CD4-positive, alpha-beta T cell (primary cell): ENCODE data around the gene DCPS. TPM values are rescaled to one million over a fixed set of nuclear protein-coding genes. Genes with fewer than 3 reads are reported as not detected.

Source experiments
- ATAC-seq: fragments of 200-7000 bp; cut with Tn5 transposase; one replicate; pipeline ENCODE4 v1.10.0; 2022; ENCODE audit warnings: mild to moderate bottlenecking; ENCODE audit not compliant: poor library complexity
- CTCF ChIA-PET: fragments of 350-600 bp; sonication (Branson Sonifier 250); formaldehyde crosslinking; loops from one replicate; lab custom pipeline; 2021; ENCODE audit warnings: antibody characterized with exemption, inconsistent platforms; lab: Charles Lee
- POLR2A ChIA-PET: fragments of 350-600 bp; sonication (Branson Sonifier 250); formaldehyde crosslinking; loops from one replicate; lab custom pipeline; 2021; ENCODE audit warnings: antibody characterized with exemption, inconsistent platforms; lab: Charles Lee
- DNase-seq, 14 experiments: peaks; one replicate each; pipeline ENCODE4 v3.0.0-alpha.2; 2013 to 2020; ENCODE audit warnings: mixed read lengths in 2 of 14
- H3K27ac ChIP-seq, 2 donors: one replicate each; pipeline versions ENCODE4 v1.5.1 to v1.7.0; 2013; ENCODE audit warnings: low read length in 2 of 2, low read depth in 1 of 2, mild to moderate bottlenecking in 1 of 2
- H3K27me3 ChIP-seq, 2 experiments: 1 replicate in 1 of 2; 2 replicates in 1 of 2; pipeline versions ENCODE4 v1.6.1 to v1.7.0; 2013; ENCODE audit warnings: low read length in 2 of 2, control low read depth in 1 of 2, mild to moderate bottlenecking in 1 of 2, moderate library complexity in 1 of 2; ENCODE audit not compliant: insufficient read depth in 2 of 2, control insufficient read depth in 1 of 2
- H3K36me3 ChIP-seq: one replicate; pipeline ENCODE4 v1.6.1; 2013; ENCODE audit warnings: low read length, control low read depth; ENCODE audit not compliant: insufficient read depth
- H3K4me1 ChIP-seq: one replicate; pipeline ENCODE4 v1.6.1; 2013; ENCODE audit warnings: low read length, control low read depth; ENCODE audit not compliant: insufficient read depth
- H3K4me3 ChIP-seq: one replicate; pipeline ENCODE4 v1.5.1; 2013; ENCODE audit warnings: mild to moderate bottlenecking, low read length, moderate library complexity
- H3K9me3 ChIP-seq, 2 experiments: 1 replicate in 1 of 2; 2 replicates in 1 of 2; pipeline versions ENCODE4 v1.6.1 to v1.7.0; 2013; ENCODE audit warnings: low read length in 2 of 2, mild to moderate bottlenecking in 2 of 2, control low read depth in 1 of 2, moderate library complexity in 1 of 2; ENCODE audit not compliant: control insufficient read depth in 1 of 2, insufficient read depth in 1 of 2
- H3K27ac Mint-ChIP-seq: one replicate; pipeline ENCODE4 v1.8.0; 2020; ENCODE audit warnings: mixed read lengths
- H3K27me3 Mint-ChIP-seq: one replicate; pipeline ENCODE4 v1.8.0; 2021; ENCODE audit warnings: mixed read lengths
- H3K36me3 Mint-ChIP-seq: one replicate; pipeline ENCODE4 v1.8.0; 2021; ENCODE audit warnings: low read depth, mixed read lengths
- H3K4me1 Mint-ChIP-seq: one replicate; pipeline ENCODE4 v1.8.0; 2021; ENCODE audit warnings: low read depth, mixed read lengths
- H3K4me3 Mint-ChIP-seq: one replicate; pipeline ENCODE4 v1.8.0; 2020; ENCODE audit warnings: mild to moderate bottlenecking, mixed read lengths
- H3K9me3 Mint-ChIP-seq: one replicate; pipeline ENCODE4 v1.8.0; 2020; ENCODE audit warnings: mixed read lengths
- CTCF ChIP-seq: fragments of 200-600 bp; IDR thresholded peaks from one replicate; pipeline ENCODE4 v1.8.0; 2022; ENCODE audit warnings: antibody characterized with exemption, mild to moderate bottlenecking
- intact Hi-C, 2 experiments: fragments of 100-400 bp; cut with DNase I in 1 of 2; cut with micrococcal nuclease in 1 of 2; formaldehyde crosslinking; loops; one replicate each; pipeline versions ENCODE4 v1.15.1 to v1.9.0; 2023 to 2025; cut with DNase I, micrococcal nuclease
- total RNA-seq, 174 experiments: library from RNA in 2 of 174; stranded (reverse) in 2 of 174; gene quantifications; one replicate each; pipeline ENCODE4 v1.2.3 and lab custom pipeline; 2021 to 2026

The DCPS gene
- total RNA-seq, 2 experiments from 2014 or later = 6.2 to 6.3 TPM

- ChIA-PET CTCF (no interaction called here), POLR2A (no interaction called here)
- Mint-ChIP-seq H3K27me3 (no peaks in the 10 kb centered on the region), H3K4me3 (no peak overlapping the region), H3K27ac (no peak overlapping the region), H3K36me3 (peaks cover 76% of the 10 kb centered on the region), H3K9me3 (no peaks in the 10 kb centered on the region), H3K4me1 (no peaks in the 10 kb centered on the region)
- Histone ChIP-seq H3K4me3 (no peak overlapping the region), H3K9me3 (no peaks in the 10 kb centered on the region), H3K4me1 (peaks cover 3% of the 10 kb centered on the region), H3K27ac (no peak overlapping the region), H3K27me3 (no peaks in the 10 kb centered on the region), H3K36me3 (peaks cover 73% of the 10 kb centered on the region)
- DNase-seq (no peak), ATAC-seq (no peak)
- no peak for TF ChIP-seq CTCF
- intact Hi-C loops = no loop called here
Measured at GRCh38 chr11:126338346-126339055, 34.6 kb downstream of the DCPS start.

GRCh38 chr11:126339073-126339862 lies 35.4 kb downstream of the DCPS start:
- H3K36me3 ChIP-seq = peaks cover 76% of the 10 kb centered on the region
- POLR2A ChIA-PET = no interaction called here
- CTCF ChIA-PET = no interaction called here

GRCh38 chr11:126339863-126340434 lies 36.1 kb downstream of the DCPS start:
- Mint-ChIP-seq H3K27ac (no peak overlapping the region), H3K4me1 (no peaks in the 10 kb centered on the region), H3K27me3 (no peaks in the 10 kb centered on the region), H3K36me3 (peaks cover 80% of the 10 kb centered on the region), H3K4me3 (no peak overlapping the region), H3K9me3 (no peaks in the 10 kb centered on the region)
- no peak overlapping the region for H3K27ac ChIP-seq
- intact Hi-C loops = no loop called here
- no peak for TF ChIP-seq CTCF
- H3K4me3 ChIP-seq = no peak overlapping the region
- no peaks in the 10 kb centered on the region for H3K9me3 ChIP-seq
- ChIA-PET POLR2A (no interaction called here), CTCF (no interaction called here)
- peaks cover 3% of the 10 kb centered on the region for H3K4me1 ChIP-seq
- DNase-seq = no peak
- no peaks in the 10 kb centered on the region for H3K27me3 ChIP-seq
- ATAC-seq = no peak
- peaks cover 77% of the 10 kb centered on the region for H3K36me3 ChIP-seq

More at GRCh38 chr11:126339073-126339862, 35.4 kb downstream of the DCPS start:
- Mint-ChIP-seq H3K4me1 (no peaks in the 10 kb centered on the region), H3K27me3 (no peaks in the 10 kb centered on the region), H3K36me3 (peaks cover 78% of the 10 kb centered on the region), H3K9me3 (no peaks in the 10 kb centered on the region), H3K27ac (no peak overlapping the region), H3K4me3 (no peak overlapping the region)
- no peak for TF ChIP-seq CTCF
- Histone ChIP-seq H3K27me3 (no peaks in the 10 kb centered on the region), H3K27ac (no peak overlapping the region), H3K9me3 (no peaks in the 10 kb centered on the region), H3K4me3 (no peak overlapping the region), H3K4me1 (peaks cover 3% of the 10 kb centered on the region)
- DNase-seq = no peak
- intact Hi-C loops = no loop called here
- no peak for ATAC-seq
